H54 (cell line): ENCODE data around the gene TEAD4.

ENCODE experiments used
- DNase-seq: peaks from one replicate; pipeline ENCODE4 v3.0.0; 2011; ENCODE audit warnings: low spot score, mixed read lengths; ENCODE audit not compliant: insufficient read length
- FAIRE-seq: peaks from 3 replicates; lab custom pipeline; 2011; peaks lifted over from hg19 to GRCh38; lab: Jason Lieb, UNC
- POLR2A ChIP-seq: IDR thresholded peaks from 2 replicates; pipeline ENCODE4 v1.6.1; 2011; ENCODE audit warnings: low read depth, mild to moderate bottlenecking, low read length

Gene TEAD4

DNA sequence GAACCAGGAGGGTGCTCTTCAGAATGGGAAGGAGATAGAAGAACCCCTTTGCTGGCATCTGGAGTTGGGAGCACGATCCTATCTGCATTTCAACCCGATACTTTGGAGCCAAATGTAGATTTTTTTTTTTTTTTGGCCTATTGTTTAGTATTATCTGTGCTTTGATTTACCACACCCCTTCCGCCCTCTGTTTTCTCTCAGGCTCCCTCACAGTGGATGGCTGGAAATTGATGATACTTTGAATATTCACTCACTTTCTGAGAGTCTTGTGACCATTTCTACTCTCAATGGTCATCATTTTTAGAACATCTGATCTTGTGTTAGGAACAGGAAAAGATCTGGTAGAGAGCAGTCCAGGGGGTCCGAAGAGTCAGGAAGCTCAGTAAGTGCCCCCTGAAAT is 127.0 kb downstream of the TEAD4 start:
- FAIRE-seq (no peak), DNase-seq (no peak)
- TF ChIP-seq POLR2A = no peak

DNA sequence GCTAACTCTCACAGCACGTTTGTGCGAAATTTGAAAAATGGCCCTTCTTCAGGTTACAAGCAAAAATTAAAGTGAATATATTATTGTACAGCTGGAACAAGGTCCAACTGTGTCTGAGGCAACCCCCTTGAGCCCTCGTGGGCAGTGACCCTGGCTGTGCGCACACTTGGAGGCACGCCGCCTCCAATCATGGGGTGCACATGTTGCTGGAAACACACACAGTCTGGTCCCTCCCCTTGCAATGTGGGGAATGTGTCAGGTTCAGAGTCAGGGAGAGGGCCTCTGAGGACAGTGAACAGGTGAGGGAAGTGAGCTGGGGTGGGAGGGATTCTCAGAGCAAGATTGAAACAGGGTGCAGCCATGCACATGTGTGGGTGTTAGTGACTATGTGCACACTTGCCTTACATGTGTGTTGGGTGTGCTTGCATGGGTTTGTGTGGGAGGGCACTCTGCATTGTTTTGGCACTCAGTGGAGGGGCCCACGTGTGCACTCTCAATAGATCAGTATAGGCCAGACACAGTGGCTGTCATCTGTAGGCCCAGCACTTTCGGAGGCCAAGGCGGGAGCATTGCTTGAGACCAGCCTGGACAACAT is 127.6 kb downstream of the TEAD4 start:
- TF ChIP-seq POLR2A = no peak
- no peak for FAIRE-seq
- DNase-seq = no peak

DNA sequence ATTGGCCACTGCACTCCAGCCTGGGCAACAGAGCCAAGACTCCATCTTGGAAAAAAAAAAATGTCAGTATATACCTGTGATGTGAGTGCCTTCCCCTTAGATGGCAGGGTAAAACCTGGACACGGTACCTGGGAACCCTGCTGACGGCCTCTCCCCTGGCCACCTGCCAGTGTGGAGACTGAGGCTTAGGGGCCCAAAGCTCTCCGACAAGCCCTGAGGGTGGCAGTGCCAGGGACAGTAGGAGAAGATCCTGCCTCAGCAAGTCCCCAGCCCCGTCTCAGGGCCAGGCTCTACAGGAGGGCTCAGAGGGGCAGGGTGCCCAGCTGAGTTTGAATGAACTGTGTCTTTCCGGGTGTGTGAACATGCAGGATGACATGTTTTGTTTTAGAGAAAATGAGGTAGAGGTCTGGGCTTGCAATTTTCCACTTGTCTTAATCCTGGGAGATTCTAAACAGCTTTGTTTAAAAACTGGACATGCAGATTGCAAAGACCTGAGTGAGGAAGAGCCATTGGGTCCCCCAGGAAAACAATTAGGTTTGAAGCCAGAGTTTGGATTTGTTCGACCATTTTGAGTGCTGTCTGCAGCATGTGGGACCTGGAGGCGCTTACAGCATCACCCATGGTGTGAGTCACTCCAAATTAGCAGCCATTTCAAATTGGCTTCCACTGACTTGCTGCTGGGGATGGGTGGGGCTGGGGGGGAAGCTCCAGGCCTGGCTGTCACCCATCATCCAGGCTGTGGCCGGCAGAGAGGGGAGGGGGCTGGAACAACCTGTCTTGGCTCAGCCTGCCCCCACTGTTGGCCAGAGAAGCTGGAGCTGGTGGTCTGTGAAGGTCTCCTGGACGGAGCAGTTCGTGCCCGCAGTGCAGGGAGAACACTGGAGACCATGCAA is 128.8 kb downstream of the TEAD4 start:
- DNase-seq = no peak
- TF ChIP-seq POLR2A = no peak
- FAIRE-seq = no peak

DNA sequence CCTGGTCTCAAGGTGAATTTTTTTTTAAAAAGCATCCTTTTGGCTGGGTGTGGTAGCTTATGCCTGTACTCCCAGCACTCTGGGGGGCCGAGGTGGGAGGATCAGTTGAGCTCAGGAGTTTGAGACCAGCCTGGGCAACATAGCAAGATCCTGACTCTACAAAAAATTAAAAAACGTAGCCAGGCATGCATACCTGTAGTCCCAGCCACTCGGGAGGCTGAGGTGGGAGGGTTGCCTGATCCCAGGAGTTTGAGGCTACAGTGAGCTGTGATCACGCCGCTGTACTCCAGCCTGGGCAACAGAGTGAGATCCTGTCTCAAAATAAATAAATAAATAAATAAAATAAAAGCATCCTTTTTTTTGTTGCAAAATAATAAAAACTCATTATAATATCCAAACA is 130.4 kb downstream of the TEAD4 start:
- TF ChIP-seq POLR2A = no peak
- no peak for DNase-seq
- FAIRE-seq = no peak
